GM18873 (cell line): ENCODE results near the gene VPS26B.
"Not testable (repeated sequence)": the region's sequence is repeated elsewhere in the genome, so short reads cannot be mapped to it uniquely, and the experiment has no call there.

ENCODE experiments used
- ATAC-seq: cut with Tn5 transposase; IDR thresholded peaks from one replicate; pipeline ENCODE4 v1.9.1; 2021; ENCODE audit warnings: mild to moderate bottlenecking, moderate library complexity, moderate number of reproducible peaks; ENCODE audit not compliant: unreplicated experiment, low FRiP score

VPS26B gene

DNA sequence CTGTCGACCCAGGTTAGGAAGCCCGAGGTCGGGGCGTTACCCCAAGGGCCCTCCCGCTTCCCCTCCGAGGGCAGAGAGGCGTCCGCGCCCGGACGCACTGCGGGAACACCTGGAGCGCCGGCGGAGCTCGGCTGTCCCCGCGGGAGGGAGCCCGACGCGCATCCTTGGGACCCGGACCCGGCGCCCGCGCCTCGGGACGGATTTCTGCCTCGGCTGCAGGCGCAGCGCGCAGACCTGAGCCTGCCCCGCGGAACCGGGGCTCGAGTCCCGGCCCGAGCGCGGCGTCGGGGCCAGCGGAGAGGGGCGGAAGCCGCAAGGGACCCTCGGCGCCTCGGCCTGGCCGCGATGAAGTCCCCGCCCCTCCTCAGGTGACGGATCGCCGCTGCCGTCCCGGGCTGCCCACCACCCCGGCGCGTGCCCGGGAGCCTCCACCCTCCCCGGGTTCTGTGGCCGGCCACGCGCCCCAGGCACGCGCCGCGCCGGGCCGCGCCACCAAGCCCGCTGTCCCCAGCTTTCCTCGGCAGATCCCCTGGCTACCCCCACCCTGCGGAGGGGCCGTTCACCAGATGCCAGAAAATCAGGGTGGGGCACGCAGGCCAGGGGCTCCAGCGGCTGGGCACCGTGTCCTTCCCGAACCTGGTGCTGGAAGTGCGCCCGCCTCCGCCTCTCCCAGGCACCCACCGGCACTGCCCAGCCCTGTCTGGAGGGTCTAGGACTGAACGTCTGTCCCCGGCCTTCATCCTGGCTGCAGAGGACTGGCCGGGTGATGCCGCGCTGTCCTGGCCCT lies 52.1 kb downstream of the VPS26B start:
- no peak for ATAC-seq

GRCh38 chr11:134277183-134278001 lies 52.9 kb downstream of the VPS26B start:
- no peak for ATAC-seq

DNA sequence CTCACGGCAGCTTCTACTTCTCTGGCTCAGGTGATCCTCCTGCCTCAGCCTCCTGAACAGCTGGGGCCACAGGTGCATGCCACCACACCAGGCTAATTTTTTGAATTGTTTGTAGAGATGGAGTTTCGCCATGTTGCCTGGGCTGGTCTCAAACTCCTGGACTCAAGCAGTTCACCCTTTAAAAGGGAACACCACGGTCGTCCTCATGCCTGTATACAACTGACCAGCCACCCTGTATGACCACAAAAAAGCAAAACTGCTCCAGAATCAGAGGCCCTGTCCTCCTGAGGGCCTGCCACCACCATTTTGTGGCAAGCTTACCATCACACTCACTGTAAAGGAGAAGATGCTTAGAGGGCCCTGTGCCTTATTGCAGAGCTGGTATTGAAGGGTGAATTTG lies 53.9 kb downstream of the VPS26B start:
- ATAC-seq, result no peak

GRCh38 chr11:134281635-134282034 lies 57.2 kb downstream of the VPS26B start:
- ATAC-seq, result not testable (repeated sequence)

- ATAC-seq, result no peak
Observed at GRCh38 chr11:134282121-134283045, 57.9 kb downstream of the VPS26B start.

- ATAC-seq, result no peak
Observed at GRCh38 chr11:134283461-134284230, 59.2 kb downstream of the VPS26B start.

GRCh38 chr11:134284349-134284748 lies 59.9 kb downstream of the VPS26B start:
- ATAC-seq, result not testable (repeated sequence)

GRCh38 chr11:134287561-134287960 lies 63.1 kb downstream of the VPS26B start:
- no peak for ATAC-seq

GRCh38 chr11:134288486-134288885 lies 64.0 kb downstream of the VPS26B start:
- ATAC-seq, result no peak

GRCh38 chr11:134289167-134289566 lies 64.7 kb downstream of the VPS26B start:
- no peak for ATAC-seq

GRCh38 chr11:134289789-134290188 lies 65.3 kb downstream of the VPS26B start:
- no peak for ATAC-seq

- ATAC-seq, result no peak
Observed at GRCh38 chr11:134290646-134291045, 66.2 kb downstream of the VPS26B start.

GRCh38 chr11:134291196-134291595 lies 66.7 kb downstream of the VPS26B start:
- no peak for ATAC-seq

DNA sequence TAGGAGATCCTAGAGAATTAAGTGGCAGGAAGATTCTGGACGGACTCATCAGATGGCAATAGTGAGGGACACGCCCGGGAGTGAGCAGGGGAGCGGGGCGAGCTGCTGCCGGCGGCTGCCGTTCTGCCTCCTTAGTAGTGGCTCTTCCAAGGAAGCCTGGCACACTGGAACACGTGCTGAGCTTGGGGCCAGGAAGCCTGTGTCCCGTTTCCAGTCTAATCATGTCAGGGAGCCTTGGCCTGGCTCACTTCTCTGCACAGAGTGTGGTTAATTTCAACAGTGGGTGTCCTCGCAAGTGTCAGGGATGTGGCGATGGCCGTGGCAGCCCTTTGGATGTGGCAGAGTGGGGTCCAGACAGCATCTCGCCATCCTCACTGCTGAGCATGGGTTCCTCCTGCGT lies 68.2 kb downstream of the VPS26B start:
- ATAC-seq, result no peak

- ATAC-seq, result no peak
Observed at GRCh38 chr11:134293119-134294113, 68.9 kb downstream of the VPS26B start.

- no peak for ATAC-seq
Observed at GRCh38 chr11:134294664-134295063, 70.2 kb downstream of the VPS26B start.
